Chondrocyte (in vitro differentiated cells): Measurements from ENCODE around the gene NRSN1. TPM values are rescaled to one million over a fixed set of nuclear protein-coding genes. Genes with fewer than 3 reads are reported as not detected.
"Not testable (repeated sequence)": the region's sequence is repeated elsewhere in the genome, so short reads cannot be mapped to it uniquely, and the experiment has no call there.

Experiments
- DNase-seq: peaks from one replicate; pipeline ENCODE4 v3.0.0; 2021; ENCODE audit warnings: mixed read lengths, low spot score
- H3K27ac Mint-ChIP-seq: one replicate; pipeline ENCODE4 v1.8.0; 2021; ENCODE audit warnings: mild to moderate bottlenecking, moderate library complexity, mixed read lengths; ENCODE audit not compliant: unreplicated experiment
- H3K27me3 Mint-ChIP-seq: 2 replicates; pipeline ENCODE4 v1.8.0; 2021; ENCODE audit warnings: low read depth, mixed read lengths
- H3K36me3 Mint-ChIP-seq: 2 replicates; pipeline ENCODE4 v1.8.0; 2021; ENCODE audit warnings: low read depth, mixed read lengths
- H3K4me1 Mint-ChIP-seq: 2 replicates; pipeline ENCODE4 v1.8.0; 2021; ENCODE audit warnings: low read depth, mild to moderate bottlenecking, mixed read lengths
- H3K4me3 Mint-ChIP-seq: one replicate; pipeline ENCODE4 v1.8.0; 2021; ENCODE audit warnings: mild to moderate bottlenecking, moderate library complexity, mixed read lengths; ENCODE audit not compliant: unreplicated experiment
- H3K9me3 Mint-ChIP-seq: 2 replicates; pipeline ENCODE4 v1.8.0; 2021; ENCODE audit warnings: low read depth, mixed read lengths
- total RNA-seq: library from RNA; stranded (reverse); gene quantifications from 3 replicates; pipeline ENCODE4 v1.2.1, GENCODE V29; 2021
- TF ChIP-seq, protein P1 (sequence below): fragments of 200-600 bp; sonication (generic); IDR thresholded peaks from 2 replicates; pipeline ENCODE4 v1.5.0; 2021; ENCODE audit warnings: antibody characterized with exemption, mild to moderate bottlenecking, moderate library complexity

Gene NRSN1
- total RNA-seq, 1 donor from 2014 or later = not detected

DNA sequence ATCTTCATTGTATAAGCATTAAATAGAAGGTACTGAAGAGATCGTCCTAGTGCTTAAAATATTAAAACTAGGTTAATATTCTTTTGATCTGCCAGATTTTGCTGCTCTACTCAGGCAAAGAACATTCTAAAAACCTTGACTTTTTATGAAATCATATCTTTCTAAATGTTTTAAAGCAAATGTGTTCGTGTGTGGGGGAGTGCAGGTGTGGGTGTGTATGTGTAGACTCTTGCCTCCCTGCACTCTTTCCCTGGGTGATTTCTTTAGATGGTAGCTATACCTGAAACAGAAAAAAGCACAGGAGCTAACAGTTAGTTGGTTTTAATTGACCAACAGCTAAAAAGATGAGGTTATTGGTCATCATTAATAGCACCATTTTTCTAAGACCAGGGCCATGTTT is 5.7 kb downstream of the NRSN1 start:
- TF ChIP-seq, protein P1, sequence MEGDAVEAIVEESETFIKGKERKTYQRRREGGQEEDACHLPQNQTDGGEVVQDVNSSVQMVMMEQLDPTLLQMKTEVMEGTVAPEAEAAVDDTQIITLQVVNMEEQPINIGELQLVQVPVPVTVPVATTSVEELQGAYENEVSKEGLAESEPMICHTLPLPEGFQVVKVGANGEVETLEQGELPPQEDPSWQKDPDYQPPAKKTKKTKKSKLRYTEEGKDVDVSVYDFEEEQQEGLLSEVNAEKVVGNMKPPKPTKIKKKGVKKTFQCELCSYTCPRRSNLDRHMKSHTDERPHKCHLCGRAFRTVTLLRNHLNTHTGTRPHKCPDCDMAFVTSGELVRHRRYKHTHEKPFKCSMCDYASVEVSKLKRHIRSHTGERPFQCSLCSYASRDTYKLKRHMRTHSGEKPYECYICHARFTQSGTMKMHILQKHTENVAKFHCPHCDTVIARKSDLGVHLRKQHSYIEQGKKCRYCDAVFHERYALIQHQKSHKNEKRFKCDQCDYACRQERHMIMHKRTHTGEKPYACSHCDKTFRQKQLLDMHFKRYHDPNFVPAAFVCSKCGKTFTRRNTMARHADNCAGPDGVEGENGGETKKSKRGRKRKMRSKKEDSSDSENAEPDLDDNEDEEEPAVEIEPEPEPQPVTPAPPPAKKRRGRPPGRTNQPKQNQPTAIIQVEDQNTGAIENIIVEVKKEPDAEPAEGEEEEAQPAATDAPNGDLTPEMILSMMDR = no peak

DNA sequence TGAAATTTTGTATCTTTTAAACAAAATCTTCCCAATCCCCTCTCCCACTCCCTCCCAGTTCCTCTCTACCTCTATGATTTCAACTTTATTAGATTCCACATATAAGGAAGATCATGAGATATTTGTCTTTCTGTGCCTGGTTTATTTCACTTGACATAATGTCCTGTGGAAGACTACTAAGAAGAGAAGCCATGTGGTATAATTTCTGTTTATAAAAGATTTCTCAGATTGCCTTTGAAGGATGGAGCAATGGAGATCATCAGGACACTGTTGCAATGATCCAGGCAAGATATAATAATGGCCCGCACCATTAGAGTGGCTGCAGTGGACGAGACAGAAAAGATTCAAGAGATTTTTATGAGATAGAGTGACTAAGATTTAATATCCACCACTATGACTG is 13.1 kb downstream of the NRSN1 start:
- no peak overlapping the region for H3K4me3 Mint-ChIP-seq
- H3K9me3 Mint-ChIP-seq = peaks cover 9% of the 10 kb centered on the region
- peaks cover 4% of the 10 kb centered on the region for H3K27me3 Mint-ChIP-seq
- DNase-seq = no peak
- no peaks in the 10 kb centered on the region for H3K36me3 Mint-ChIP-seq
- H3K4me1 Mint-ChIP-seq = no peaks in the 10 kb centered on the region
- H3K27ac Mint-ChIP-seq = no peak overlapping the region
- TF ChIP-seq, protein P1 = no peak

More for the DNA sequence above, 5.7 kb downstream of the NRSN1 start:
- Mint-ChIP-seq H3K27ac (no peak overlapping the region), H3K4me1 (peaks cover 3% of the 10 kb centered on the region), H3K9me3 (peaks cover 7% of the 10 kb centered on the region), H3K36me3 (no peaks in the 10 kb centered on the region), H3K27me3 (peaks cover 14% of the 10 kb centered on the region), H3K4me3 (no peak overlapping the region)
- DNase-seq = no peak

DNA sequence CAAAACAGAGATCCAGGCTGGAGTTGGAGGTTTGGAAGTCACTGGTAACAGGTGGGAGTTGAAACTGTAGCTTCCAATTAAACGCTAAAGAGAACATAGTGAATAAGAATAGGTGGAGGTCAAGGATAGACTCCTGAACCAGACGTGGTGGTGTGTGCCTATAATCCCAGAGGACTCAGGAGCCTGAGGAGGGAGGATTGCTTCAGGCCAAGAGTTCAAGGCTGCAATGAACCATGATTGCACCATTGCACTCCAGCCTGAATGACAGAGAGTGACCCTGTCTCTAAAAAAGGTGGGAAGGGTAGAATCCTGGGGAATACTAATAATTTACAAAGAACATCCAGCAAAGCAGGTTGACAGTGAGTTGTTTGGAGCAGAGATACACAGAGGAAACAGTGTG is 13.6 kb downstream of the NRSN1 start:
- peaks cover 9% of the 10 kb centered on the region for H3K9me3 Mint-ChIP-seq
- H3K4me1 Mint-ChIP-seq = no peaks in the 10 kb centered on the region
- TF ChIP-seq, protein P1 = no peak
- no peak overlapping the region for H3K27ac Mint-ChIP-seq
- no peak overlapping the region for H3K4me3 Mint-ChIP-seq
- no peaks in the 10 kb centered on the region for H3K36me3 Mint-ChIP-seq
- peaks cover 4% of the 10 kb centered on the region for H3K27me3 Mint-ChIP-seq
- DNase-seq = no peak

DNA sequence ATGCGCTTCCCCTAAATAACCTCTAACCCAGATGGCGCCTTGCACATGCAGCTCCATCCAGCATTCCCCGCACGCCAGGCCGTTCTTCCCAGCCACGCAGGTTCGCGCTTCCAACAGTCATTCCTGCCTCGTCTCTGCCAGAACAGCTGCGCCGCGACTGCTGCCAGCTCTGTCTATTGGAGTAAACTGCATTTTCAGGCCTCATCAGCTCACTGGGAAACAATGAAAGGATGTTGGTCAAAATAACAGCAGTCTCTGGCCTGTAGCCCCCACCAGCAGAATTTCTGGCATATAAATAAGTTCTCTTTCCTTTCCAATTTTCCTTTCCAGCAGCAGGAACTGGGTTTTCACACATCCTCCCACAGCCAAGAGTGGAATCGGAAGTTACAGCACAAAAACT is 14.6 kb downstream of the NRSN1 start:
- H3K9me3 Mint-ChIP-seq = peaks cover 4% of the 10 kb centered on the region
- H3K27ac Mint-ChIP-seq = no peak overlapping the region
- TF ChIP-seq, protein P1 = no peak
- H3K36me3 Mint-ChIP-seq = no peaks in the 10 kb centered on the region
- peaks cover 2% of the 10 kb centered on the region for H3K27me3 Mint-ChIP-seq
- H3K4me3 Mint-ChIP-seq = no peak overlapping the region
- no peak for DNase-seq
- H3K4me1 Mint-ChIP-seq = no peaks in the 10 kb centered on the region

DNA sequence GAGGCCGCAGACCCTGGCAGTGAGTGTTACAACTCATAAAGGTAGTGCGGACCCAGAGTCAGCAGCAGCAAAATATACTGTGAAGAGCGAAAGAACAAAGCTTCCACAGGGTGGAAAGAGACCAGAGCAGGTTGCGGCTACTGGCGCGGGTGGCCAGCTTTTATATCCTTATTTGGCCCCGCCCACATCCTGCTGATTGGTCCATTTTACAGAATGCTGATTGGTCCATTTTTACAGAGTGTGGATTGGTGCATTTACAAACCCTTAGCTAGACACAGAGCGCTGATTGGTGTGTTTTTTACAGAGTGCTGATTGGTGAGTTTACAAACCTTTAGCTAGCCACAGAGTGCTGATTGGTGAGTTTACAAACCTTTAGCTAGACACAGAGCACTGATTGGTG is 16.7 kb downstream of the NRSN1 start:
- H3K4me3 Mint-ChIP-seq, H3K4me1 Mint-ChIP-seq, H3K36me3 Mint-ChIP-seq, H3K9me3 Mint-ChIP-seq, H3K27ac Mint-ChIP-seq, H3K27me3 Mint-ChIP-seq, DNase-seq: not testable (repeated sequence)

DNA sequence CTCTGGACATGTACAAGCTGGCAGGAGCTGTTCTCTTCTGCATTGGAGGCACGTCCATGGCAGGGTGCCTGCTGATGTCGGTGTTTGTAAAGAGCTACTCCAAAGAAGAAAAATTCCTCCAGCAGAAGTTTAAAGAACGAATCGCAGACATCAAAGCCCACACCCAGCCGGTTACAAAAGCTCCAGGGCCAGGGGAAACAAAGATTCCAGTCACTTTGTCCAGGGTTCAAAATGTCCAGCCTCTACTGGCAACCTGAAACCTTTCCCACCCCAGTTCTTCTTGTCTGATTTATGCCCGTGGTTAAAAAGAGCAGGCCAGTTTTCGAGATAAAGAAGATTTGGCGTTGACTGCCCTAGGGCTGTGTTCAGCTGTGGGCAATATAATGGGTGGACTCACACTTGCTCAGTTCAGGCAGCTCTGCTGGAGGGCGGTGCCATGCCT is 19.7 kb downstream of the NRSN1 start:
- no peak overlapping the region for H3K27ac Mint-ChIP-seq
- no peak for DNase-seq
- H3K9me3 Mint-ChIP-seq = no peaks in the 10 kb centered on the region
- TF ChIP-seq, protein P1 = no peak
- no peak overlapping the region for H3K4me3 Mint-ChIP-seq
- no peaks in the 10 kb centered on the region for H3K27me3 Mint-ChIP-seq
- no peaks in the 10 kb centered on the region for H3K36me3 Mint-ChIP-seq
- no peaks in the 10 kb centered on the region for H3K4me1 Mint-ChIP-seq
